H1 (cell line): ENCODE data around the gene RABL3. TPM values are rescaled to one million over a fixed set of nuclear protein-coding genes. Genes with fewer than 3 reads are reported as not detected.
"Not testable (repeated sequence)": the region's sequence is repeated elsewhere in the genome, so short reads cannot be mapped to it uniquely, and the experiment has no call there.

Experiments used
- CTCF ChIA-PET: fragments of 300-600 bp; sonication (Branson Sonifier 250); formaldehyde crosslinking; loops from one replicate; lab custom pipeline; 2021; ENCODE audit not compliant: partially characterized antibody; lab: Charles Lee
- POLR2A ChIA-PET: fragments of 300-600 bp; sonication (Branson Sonifier 250); formaldehyde crosslinking; loops from one replicate; lab custom pipeline; 2021; ENCODE audit warnings: inconsistent platforms; ENCODE audit not compliant: partially characterized antibody; lab: Charles Lee
- DNase-seq, 2 experiments: peaks; one replicate each; pipeline versions ENCODE4 v3.0.0 to v3.0.0-alpha.2; 2010 to 2022; ENCODE audit warnings: low spot score in 2 of 2, low read depth in 1 of 2, mixed read lengths in 1 of 2
- FAIRE-seq: peaks from 2 replicates; lab custom pipeline; 2011; peaks lifted over from hg19 to GRCh38; lab: Jason Lieb, UNC
- H2AFZ ChIP-seq: 2 replicates; pipeline ENCODE4 v1.8.1; 2012; ENCODE audit warnings: low read length, inconsistent platforms
- H2AK5ac ChIP-seq: 2 replicates; pipeline ENCODE4 v1.6.1; 2013; ENCODE audit warnings: low read depth, low read length
- H2BK120ac ChIP-seq: replicated peaks from 2 replicates; pipeline ENCODE3; 2013; ENCODE audit warnings: low read depth, low read length, inconsistent platforms
- H2BK12ac ChIP-seq: 2 replicates; pipeline ENCODE4 v1.6.1; 2013; ENCODE audit warnings: low read depth, low read length
- H2BK15ac ChIP-seq: 2 replicates; pipeline ENCODE4 v1.6.1; 2013; ENCODE audit warnings: low read length
- H2BK20ac ChIP-seq: 2 replicates; pipeline ENCODE4 v1.6.1; 2013; ENCODE audit warnings: low read length
- H2BK5ac ChIP-seq: 2 replicates; pipeline ENCODE4 v1.6.1; 2013; ENCODE audit warnings: low read depth, low read length
- H3K14ac ChIP-seq: 2 replicates; pipeline ENCODE4 v1.6.1; 2013; ENCODE audit warnings: inconsistent platforms; ENCODE audit not compliant: insufficient read length
- H3K18ac ChIP-seq: 2 replicates; pipeline ENCODE4 v1.6.1; 2013; ENCODE audit warnings: low read length; ENCODE audit errors: extremely low read depth
- H3K23ac ChIP-seq: 2 replicates; pipeline ENCODE4 v1.6.1; 2013; ENCODE audit warnings: inconsistent platforms; ENCODE audit not compliant: insufficient read length
- H3K23me2 ChIP-seq: 2 replicates; pipeline ENCODE4 v1.6.1; 2013; ENCODE audit warnings: low read depth, low read length
- H3K27ac ChIP-seq: 2 replicates; pipeline ENCODE4 v1.6.1; 2011; ENCODE audit warnings: low read depth, low read length, inconsistent platforms
- H3K27me3 ChIP-seq, 4 experiments: replicated peaks in 1 of 4; 1 replicate in 1 of 4; 2 replicates in 3 of 4; pipeline versions ENCODE4 v1.6.1 to v1.8.1; 2011 to 2013; ENCODE audit warnings: low read length in 3 of 4, mild to moderate bottlenecking in 3 of 4, inconsistent platforms in 2 of 4, mixed read lengths in 2 of 4, moderate library complexity in 1 of 4; ENCODE audit not compliant: control insufficient read depth in 3 of 4, insufficient read depth in 3 of 4; ENCODE audit errors: extremely low read depth in 1 of 4
- H3K36me3 ChIP-seq, 4 experiments: 2 replicates each; pipeline versions ENCODE4 v1.6.1 to v1.8.1; 2011 to 2013; ENCODE audit warnings: mild to moderate bottlenecking in 4 of 4, low read length in 3 of 4, moderate library complexity in 2 of 4, control low read depth in 1 of 4, inconsistent platforms in 1 of 4; ENCODE audit not compliant: insufficient read depth in 4 of 4, control insufficient read depth in 2 of 4
- H3K4ac ChIP-seq: replicated peaks from 2 replicates; pipeline ENCODE3; 2013; ENCODE audit warnings: low read length, low read depth, mixed read lengths, inconsistent platforms; ENCODE audit not compliant: insufficient read length
- H3K4me1 ChIP-seq, 4 experiments: replicated peaks in 1 of 4; 1 replicate in 1 of 4; 2 replicates in 3 of 4; pipeline versions ENCODE4 v1.6.1 to v1.8.1; 2011 to 2013; ENCODE audit warnings: low read length in 3 of 4, inconsistent platforms in 2 of 4, mixed read lengths in 1 of 4; ENCODE audit not compliant: insufficient read depth in 4 of 4, control insufficient read depth in 3 of 4
- H3K4me2 ChIP-seq, 2 experiments: 2 replicates each; pipeline versions ENCODE4 v1.6.1 to v1.8.1; 2011 to 2013; ENCODE audit warnings: low read depth in 2 of 2, low read length in 2 of 2, control low read depth in 1 of 2, inconsistent platforms in 1 of 2, mild to moderate bottlenecking in 1 of 2; ENCODE audit not compliant: insufficient read depth in 1 of 2
- H3K4me3 ChIP-seq, 4 experiments: fragments of 200-600, 300-600 bp in 1 of 4; sonication (generic), shearing (Covaris generic), sonication (Bioruptor Twin) in 1 of 4; 2 replicates each; pipeline versions ENCODE4 v1.5.1 to v1.8.1; 2011 to 2016; ENCODE audit warnings: low read length in 4 of 4, low read depth in 3 of 4, control low read depth in 2 of 4, inconsistent platforms in 2 of 4, mild to moderate bottlenecking in 2 of 4, mixed read lengths in 1 of 4, moderate library complexity in 1 of 4; ENCODE audit not compliant: insufficient read depth in 2 of 4; ENCODE audit errors: extremely low read depth in 1 of 4
- H3K56ac ChIP-seq: replicated peaks from 2 replicates; pipeline ENCODE3; 2013; ENCODE audit warnings: low read depth, mild to moderate bottlenecking, mixed read lengths, low read length, inconsistent platforms; ENCODE audit not compliant: insufficient read length
- H3K79me1 ChIP-seq: 2 replicates; pipeline ENCODE4 v1.6.1; 2013; ENCODE audit warnings: low read depth, low read length, control low read depth
- H3K79me2 ChIP-seq, 2 experiments: 2 replicates each; pipeline versions ENCODE4 v1.6.1 to v1.8.1; 2012 to 2013; ENCODE audit warnings: low read length in 2 of 2, mild to moderate bottlenecking in 2 of 2, inconsistent platforms in 1 of 2; ENCODE audit not compliant: insufficient read depth in 2 of 2, control insufficient read depth in 1 of 2
- H3K9ac ChIP-seq, 4 experiments: replicated peaks in 1 of 4; 1 replicate in 1 of 4; 2 replicates in 3 of 4; pipeline versions ENCODE4 v1.6.1 to v1.8.1; 2011 to 2013; ENCODE audit warnings: low read depth in 3 of 4, low read length in 3 of 4, control low read depth in 2 of 4, mild to moderate bottlenecking in 2 of 4, moderate library complexity in 2 of 4, inconsistent platforms in 1 of 4; ENCODE audit errors: extremely low read depth in 1 of 4
- H3K9me3 ChIP-seq, 2 experiments: 2 replicates each; pipeline versions ENCODE4 v1.6.1 to v1.8.1; 2012 to 2013; ENCODE audit warnings: mild to moderate bottlenecking in 2 of 2, moderate library complexity in 2 of 2, control low read depth in 1 of 2, inconsistent platforms in 1 of 2, low read depth in 1 of 2, low read length in 1 of 2, mixed read lengths in 1 of 2; ENCODE audit not compliant: insufficient read depth in 2 of 2
- H4K20me1 ChIP-seq, 2 experiments: replicated peaks in 1 of 2; 2 replicates each; pipeline versions ENCODE3 to v1.8.1; 2011 to 2013; ENCODE audit warnings: inconsistent platforms in 2 of 2, low read length in 2 of 2, mild to moderate bottlenecking in 1 of 2; ENCODE audit not compliant: insufficient read depth in 2 of 2, control insufficient read depth in 1 of 2
- H4K5ac ChIP-seq: 2 replicates; pipeline ENCODE4 v1.6.1; 2013; ENCODE audit warnings: low read length, low read depth, mixed read lengths, inconsistent platforms; ENCODE audit not compliant: insufficient read length
- H4K8ac ChIP-seq: 2 replicates; pipeline ENCODE4 v1.8.0; 2013; ENCODE audit warnings: mild to moderate bottlenecking, moderate library complexity, low read length, inconsistent platforms; ENCODE audit not compliant: insufficient read depth; ENCODE audit errors: extremely low read depth
- H4K91ac ChIP-seq: replicated peaks from 2 replicates; pipeline ENCODE3; 2013; ENCODE audit warnings: low read length, mixed read lengths, inconsistent platforms; ENCODE audit not compliant: insufficient read length
- BCL11A ChIP-seq, 2 experiments: IDR thresholded peaks; one replicate each; pipeline ENCODE4 v1.6.1; 2011; ENCODE audit warnings: low read depth in 2 of 2, low read length in 2 of 2, mild to moderate bottlenecking in 2 of 2
- GABPA ChIP-seq: IDR thresholded peaks from 2 replicates; pipeline ENCODE4 v1.6.1; 2011; ENCODE audit warnings: mild to moderate bottlenecking, low read length, moderate library complexity, borderline replicate concordance; ENCODE audit not compliant: insufficient read depth
- HDAC6 ChIP-seq: IDR thresholded peaks from one replicate; pipeline ENCODE4 v1.7.1; 2012; ENCODE audit warnings: low read depth, mild to moderate bottlenecking, inconsistent platforms, low read length, moderate library complexity
- POU5F1 ChIP-seq: IDR thresholded peaks from 2 replicates; pipeline ENCODE4 v1.6.1; 2011; ENCODE audit warnings: low read depth, mild to moderate bottlenecking, low read length, moderate library complexity
- RXRA ChIP-seq: IDR thresholded peaks from 2 replicates; pipeline ENCODE4 v1.6.1; 2011; ENCODE audit warnings: low read depth, mild to moderate bottlenecking, low read length, moderate library complexity; ENCODE audit not compliant: insufficient read depth
- TBP ChIP-seq: IDR thresholded peaks from 2 replicates; pipeline ENCODE4 v1.6.1; 2011; ENCODE audit warnings: low read depth, low read length, improper control_type of control experiment
- WGBS, 2 experiments: shearing (Covaris generic) in 1 of 2; methylation state at CpG; one replicate each; pipeline versions ENCODE4 v1.1.6 to v1.1.7; 2013 to 2015; ENCODE audit warnings: low lambda C conversion rate in 2 of 2, mixed read lengths in 2 of 2, inconsistent platforms in 1 of 2, low coverage in 1 of 2, missing lambda C conversion rate in 1 of 2; ENCODE audit not compliant: insufficient replicate concordance in 2 of 2, insufficient coverage in 1 of 2, insufficient read length in 1 of 2; ENCODE audit errors: extremely low coverage in 1 of 2, missing lambda C conversion rate in 1 of 2; 5-methylcytosine and 5-hydroxymethylcytosine counted together
- polyA plus RNA-seq, 7 experiments: library from polyadenylated mRNA; depleted of rRNA in 3 of 7; stranded (reverse) in 5 of 7; unstranded in 2 of 7; fragments of >200 nt in 5 of 7; fragments of 200-250 nt in 2 of 7; gene quantifications; 1 replicate in 5 of 7; 2 replicates in 1 of 7; 4 replicates in 1 of 7; pipeline versions ENCODE4 v1.2.1 to v1.2.3, GENCODE V29; 2011 to 2013; ENCODE audit warnings: missing spikeins in 2 of 7, mixed read lengths in 2 of 7
- total RNA-seq: library from RNA; stranded (reverse); fragmentation: NEBNext Ultra II Directional; extraction: Animal tissue kit (Norgen Biotek cat#: 25700); gene quantifications from 2 replicates; pipeline ENCODE4 v1.2.1, GENCODE V29; 2021
- TF ChIP-seq, protein P1 (sequence below), 3 experiments: IDR thresholded peaks; 1 replicate in 2 of 3; 2 replicates in 1 of 3; pipeline versions ENCODE4 v1.5.1 to v1.6.1; 2011; ENCODE audit warnings: low read length in 3 of 3, mild to moderate bottlenecking in 3 of 3, inconsistent platforms in 2 of 3, low read depth in 1 of 3, moderate library complexity in 1 of 3; ENCODE audit not compliant: insufficient read depth in 1 of 3; ENCODE audit errors: control extremely low read depth in 1 of 3

Gene RABL3
- total and polyA plus RNA-seq, 2 of the 8 experiments (the other 6 are each of a cell fraction or from before 2014, with no cell fraction given): 4.4 to 19.2 TPM

DNA sequence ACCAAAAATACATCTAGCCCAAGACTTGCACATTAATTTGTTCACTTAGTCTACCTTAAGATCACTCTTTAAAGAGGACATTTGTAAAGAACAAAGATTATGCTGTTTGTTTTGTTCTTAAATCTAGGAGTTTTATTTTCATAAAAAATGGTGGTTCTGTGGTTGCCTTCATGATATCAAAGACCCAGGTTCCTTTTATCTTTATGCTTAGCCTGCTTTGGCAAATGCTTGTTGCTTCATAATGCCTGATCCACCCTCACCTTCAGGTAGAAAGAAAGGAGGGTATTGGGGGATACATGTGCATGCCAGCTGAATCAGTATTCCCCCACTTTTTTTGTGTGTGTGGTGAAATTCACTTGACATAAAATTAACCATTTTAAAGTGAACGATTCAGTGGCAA lies 48.7 kb upstream of the RABL3 start (continued):
- TF ChIP-seq, protein P1, sequence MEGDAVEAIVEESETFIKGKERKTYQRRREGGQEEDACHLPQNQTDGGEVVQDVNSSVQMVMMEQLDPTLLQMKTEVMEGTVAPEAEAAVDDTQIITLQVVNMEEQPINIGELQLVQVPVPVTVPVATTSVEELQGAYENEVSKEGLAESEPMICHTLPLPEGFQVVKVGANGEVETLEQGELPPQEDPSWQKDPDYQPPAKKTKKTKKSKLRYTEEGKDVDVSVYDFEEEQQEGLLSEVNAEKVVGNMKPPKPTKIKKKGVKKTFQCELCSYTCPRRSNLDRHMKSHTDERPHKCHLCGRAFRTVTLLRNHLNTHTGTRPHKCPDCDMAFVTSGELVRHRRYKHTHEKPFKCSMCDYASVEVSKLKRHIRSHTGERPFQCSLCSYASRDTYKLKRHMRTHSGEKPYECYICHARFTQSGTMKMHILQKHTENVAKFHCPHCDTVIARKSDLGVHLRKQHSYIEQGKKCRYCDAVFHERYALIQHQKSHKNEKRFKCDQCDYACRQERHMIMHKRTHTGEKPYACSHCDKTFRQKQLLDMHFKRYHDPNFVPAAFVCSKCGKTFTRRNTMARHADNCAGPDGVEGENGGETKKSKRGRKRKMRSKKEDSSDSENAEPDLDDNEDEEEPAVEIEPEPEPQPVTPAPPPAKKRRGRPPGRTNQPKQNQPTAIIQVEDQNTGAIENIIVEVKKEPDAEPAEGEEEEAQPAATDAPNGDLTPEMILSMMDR (IDR thresholded peaks at IDR 0.05; ENCODE audit: control extremely low read depth in 1 of 3, insufficient read depth in 1 of 3, low read depth in 1 of 3, low read length in 3 of 3): no peak
- no peak for TF ChIP-seq TBP
- TF ChIP-seq POU5F1: no peak
- no peak for TF ChIP-seq GABPA
- TF ChIP-seq RXRA: no peak
- no peak for TF ChIP-seq BCL11A (IDR thresholded peaks at IDR 0.05; ENCODE audit: low read depth in 2 of 2, low read length in 2 of 2)
- TF ChIP-seq HDAC6: no peak

DNA sequence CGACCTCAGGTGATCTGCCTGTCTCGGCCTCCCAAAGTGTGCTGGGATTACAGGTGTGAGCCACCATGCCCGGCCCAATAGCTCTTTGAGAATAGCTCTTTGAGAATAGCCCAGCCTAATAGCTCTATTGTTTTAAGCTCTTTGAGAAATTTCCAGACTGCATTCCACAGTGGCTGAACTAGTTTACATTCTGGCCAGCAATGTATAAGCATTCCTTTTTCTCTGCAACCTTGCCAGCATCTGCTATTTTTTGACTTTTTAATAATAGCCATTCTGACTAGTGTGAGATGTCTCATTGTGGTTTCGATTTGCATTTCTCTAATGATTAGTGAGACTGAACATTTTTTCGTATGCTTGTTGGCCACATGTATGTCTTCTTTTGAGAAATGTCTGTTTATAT lies 43.5 kb upstream of the RABL3 start:
- FAIRE-seq, H2BK120ac ChIP-seq, H3K9ac ChIP-seq, H3K56ac ChIP-seq, H4K5ac ChIP-seq, H2BK20ac ChIP-seq, H3K27me3 ChIP-seq, H2AK5ac ChIP-seq, H2BK15ac ChIP-seq, H3K4me2 ChIP-seq, H3K4ac ChIP-seq, H3K14ac ChIP-seq, H3K27ac ChIP-seq, H4K20me1 ChIP-seq, DNase-seq, H3K36me3 ChIP-seq, H2BK5ac ChIP-seq, H4K91ac ChIP-seq, H4K8ac ChIP-seq, H3K18ac ChIP-seq, H3K79me1 ChIP-seq, H3K4me3 ChIP-seq, H3K4me1 ChIP-seq, H3K9me3 ChIP-seq, POLR2A ChIA-PET, H2BK12ac ChIP-seq, H2AFZ ChIP-seq, H3K23ac ChIP-seq, H3K79me2 ChIP-seq, H3K23me2 ChIP-seq: not testable (repeated sequence)
- 94% methylated on average over 5 of the region's 5 CpGs; no CpG with 5 or more reads in 1 of the 2 experiments for WGBS, 2 experiments
- CTCF ChIA-PET: interaction anchor here (1.3 to 1.7 kb wide), 3 partner anchors 9 to 225 kb away, joined by 3 to 4 read pairs (median 3); no protein-coding TSS in a partner anchor
